Measurements from ENCODE around the gene TPCN2.

GRCh38 chr11:69145050-69145380 lies 96.3 kb downstream of the TPCN2 start:
- TF ChIP-seq CTCF (IDR thresholded peaks at IDR 0.05) = no peak
- no peak for TF ChIP-seq POLR2A (IDR thresholded peaks at IDR 0.05)
